Measurements from ENCODE around the gene FSTL4.

The FSTL4 gene

GRCh38 chr5:133316346-133317343 is 295.7 kb downstream of the FSTL4 start:
- Histone ChIP-seq H3K27ac (ENCODE audit: low read length) (no peak overlapping the region), H3K36me3 (ENCODE audit: control insufficient read depth, insufficient read depth, low read length) (no peaks in the 10 kb centered on the region), H3K9me3 (ENCODE audit: control insufficient read depth, insufficient read depth, low read length) (no peaks in the 10 kb centered on the region), H3K27me3 (ENCODE audit: control insufficient read depth, insufficient read depth, low read length) (no peaks in the 10 kb centered on the region), H3K4me1 (ENCODE audit: control insufficient read depth, insufficient read depth, low read length) (peaks cover 4% of the 10 kb centered on the region; the same call in 1 of the 2 replicates), H3K4me3 (ENCODE audit: low read length) (no peak overlapping the region)
- WGBS (ENCODE audit: insufficient coverage, insufficient read length) = no CpG with 5 or more reads among the region's 22 CpGs
- DNase-seq (ENCODE audit: low read depth, low spot score) = peak; percentile 37

DNA sequence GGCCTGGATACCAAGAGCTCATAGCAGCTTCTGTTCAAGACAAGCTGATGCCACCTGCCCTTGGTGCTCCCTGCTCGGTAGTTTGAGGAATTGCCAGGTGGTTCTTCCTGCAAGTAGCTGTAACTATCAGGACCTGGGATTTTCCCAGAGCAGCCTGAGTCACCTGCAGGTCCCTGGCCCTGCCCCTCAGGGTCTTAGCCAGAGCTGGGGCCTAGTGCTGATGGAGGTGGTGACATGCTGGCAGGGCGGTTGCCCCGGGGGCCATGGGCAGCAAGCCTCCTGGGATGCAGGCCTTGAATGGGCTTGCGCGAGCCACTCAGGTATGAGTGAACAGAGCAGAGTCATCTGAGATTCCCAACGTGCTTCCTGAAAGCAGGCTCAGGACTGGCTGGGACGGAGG is 298.3 kb downstream of the FSTL4 start:
- WGBS (ENCODE audit: insufficient coverage, insufficient read length) = no CpG with 5 or more reads among the region's 7 CpGs
- DNase-seq (ENCODE audit: low read depth, low spot score) = no peak
- Histone ChIP-seq H3K4me3 (ENCODE audit: low read length) (no peak overlapping the region), H3K4me1 (ENCODE audit: control insufficient read depth, insufficient read depth, low read length) (no peaks in the 10 kb centered on the region), H3K9me3 (ENCODE audit: control insufficient read depth, insufficient read depth, low read length) (no peaks in the 10 kb centered on the region), H3K36me3 (ENCODE audit: control insufficient read depth, insufficient read depth, low read length) (no peaks in the 10 kb centered on the region), H3K27me3 (ENCODE audit: control insufficient read depth, insufficient read depth, low read length) (no peaks in the 10 kb centered on the region), H3K27ac (ENCODE audit: low read length) (no peak overlapping the region)

DNA sequence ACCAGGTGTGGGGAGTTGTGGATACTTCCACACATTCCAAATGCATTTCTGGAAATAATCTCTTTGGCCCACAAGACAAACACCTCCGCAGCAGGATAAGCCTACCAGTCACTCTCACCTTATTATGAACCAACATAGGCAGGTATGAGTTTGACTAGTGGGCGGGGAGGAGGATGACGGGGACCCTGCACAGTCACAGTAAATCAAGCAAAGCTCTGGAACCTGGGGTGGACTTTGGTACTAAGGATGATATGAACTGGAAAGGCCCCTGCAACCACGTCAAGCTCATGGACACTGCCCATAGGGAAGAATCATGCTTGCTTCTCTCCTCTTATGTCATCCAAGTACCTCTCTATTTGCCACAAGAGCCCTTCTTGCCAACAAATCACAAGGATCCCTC is 301.2 kb downstream of the FSTL4 start:
- WGBS (ENCODE audit: insufficient coverage, insufficient read length) = no CpG with 5 or more reads among the region's 4 CpGs
- no peak for DNase-seq (ENCODE audit: low read depth, low spot score)
- H3K27ac ChIP-seq (ENCODE audit: low read length) = no peak overlapping the region
- H3K27me3 ChIP-seq (ENCODE audit: control insufficient read depth, insufficient read depth, low read length) = no peaks in the 10 kb centered on the region
- no peaks in the 10 kb centered on the region for H3K36me3 ChIP-seq (ENCODE audit: control insufficient read depth, insufficient read depth, low read length)
- H3K9me3 ChIP-seq (ENCODE audit: control insufficient read depth, insufficient read depth, low read length) = no peaks in the 10 kb centered on the region
- no peaks in the 10 kb centered on the region for H3K4me1 ChIP-seq (ENCODE audit: control insufficient read depth, insufficient read depth, low read length)
- no peak overlapping the region for H3K4me3 ChIP-seq (ENCODE audit: low read length)

- Histone ChIP-seq H3K9me3 (ENCODE audit: control insufficient read depth, insufficient read depth, low read length) (no peaks in the 10 kb centered on the region), H3K27ac (ENCODE audit: low read length) (no peak overlapping the region), H3K36me3 (ENCODE audit: control insufficient read depth, insufficient read depth, low read length) (no peaks in the 10 kb centered on the region), H3K27me3 (ENCODE audit: control insufficient read depth, insufficient read depth, low read length) (no peaks in the 10 kb centered on the region), H3K4me3 (ENCODE audit: low read length) (no peak overlapping the region), H3K4me1 (ENCODE audit: control insufficient read depth, insufficient read depth, low read length) (no peaks in the 10 kb centered on the region)
- no peak for DNase-seq (ENCODE audit: low read depth, low spot score)
- WGBS (ENCODE audit: insufficient coverage, insufficient read length) = no CpG with 5 or more reads among the region's 7 CpGs
Measured at GRCh38 chr5:133309984-133310621, 302.2 kb downstream of the FSTL4 start.

DNA sequence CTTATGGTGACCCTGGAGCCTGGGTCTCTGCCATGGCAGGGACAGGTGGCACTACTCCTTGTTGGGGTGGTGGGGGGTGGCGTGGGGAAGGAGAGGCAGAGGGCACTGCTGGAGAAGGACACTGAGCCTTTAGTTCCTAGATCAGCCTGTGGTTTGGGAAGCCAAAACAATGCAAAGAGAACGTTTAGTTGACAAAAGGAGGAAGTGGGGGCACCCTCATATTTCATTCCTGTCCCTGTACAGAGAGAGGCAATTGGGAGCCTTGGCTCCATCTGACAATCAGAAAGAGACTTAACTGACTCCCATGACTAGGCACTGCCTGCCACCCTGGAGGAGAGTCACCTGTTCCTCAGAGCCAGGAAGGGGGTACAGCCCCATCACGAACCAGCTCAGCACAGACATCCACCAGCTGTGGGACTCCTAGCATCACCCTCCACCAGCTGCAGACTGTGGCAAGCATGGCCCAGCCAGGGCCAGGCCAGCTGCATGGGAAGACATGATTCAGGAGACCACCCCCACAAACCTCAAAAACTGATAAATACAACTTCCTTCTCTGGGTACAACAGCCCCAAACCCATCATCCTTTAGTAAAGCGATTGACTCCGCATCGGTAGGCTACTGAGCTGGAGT is 303.1 kb downstream of the FSTL4 start:
- DNase-seq (ENCODE audit: low read depth, low spot score) = no peak
- Histone ChIP-seq H3K36me3 (ENCODE audit: control insufficient read depth, insufficient read depth, low read length) (no peaks in the 10 kb centered on the region), H3K4me3 (ENCODE audit: low read length) (no peak overlapping the region), H3K27ac (ENCODE audit: low read length) (no peak overlapping the region), H3K27me3 (ENCODE audit: control insufficient read depth, insufficient read depth, low read length) (no peaks in the 10 kb centered on the region), H3K4me1 (ENCODE audit: control insufficient read depth, insufficient read depth, low read length) (no peaks in the 10 kb centered on the region), H3K9me3 (ENCODE audit: control insufficient read depth, insufficient read depth, low read length) (no peaks in the 10 kb centered on the region)
- WGBS (ENCODE audit: insufficient coverage, insufficient read length) = no CpG with 5 or more reads among the region's 6 CpGs

DNA sequence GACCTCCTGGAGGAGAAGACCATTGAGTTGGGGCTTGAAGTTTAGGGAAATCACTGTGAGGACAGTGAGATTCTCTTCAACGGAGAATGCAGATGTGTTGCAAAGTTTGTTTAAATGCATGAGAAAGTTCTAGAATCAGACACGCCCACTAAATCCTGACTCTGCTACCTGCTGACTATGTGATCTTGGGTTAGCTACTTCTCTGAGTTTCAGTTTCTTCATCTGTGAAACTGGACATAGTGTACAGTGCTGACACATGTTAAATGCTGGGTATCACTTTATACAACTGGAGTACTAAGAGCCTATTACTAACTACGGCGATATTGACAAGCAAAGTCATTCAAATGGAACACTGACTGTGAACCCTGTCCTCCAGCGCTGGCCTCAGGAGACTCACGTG is 305.1 kb downstream of the FSTL4 start:
- H3K4me3 ChIP-seq (ENCODE audit: low read length) = no peak overlapping the region
- H3K4me1 ChIP-seq (ENCODE audit: control insufficient read depth, insufficient read depth, low read length) = no peaks in the 10 kb centered on the region
- H3K36me3 ChIP-seq (ENCODE audit: control insufficient read depth, insufficient read depth, low read length) = no peaks in the 10 kb centered on the region
- H3K9me3 ChIP-seq (ENCODE audit: control insufficient read depth, insufficient read depth, low read length) = no peaks in the 10 kb centered on the region
- H3K27ac ChIP-seq (ENCODE audit: low read length) = no peak overlapping the region
- H3K27me3 ChIP-seq (ENCODE audit: control insufficient read depth, insufficient read depth, low read length) = no peaks in the 10 kb centered on the region
- no peak for DNase-seq (ENCODE audit: low read depth, low spot score)
- no CpG with 5 or more reads among the region's 6 CpGs for WGBS (ENCODE audit: insufficient coverage, insufficient read length)

DNA sequence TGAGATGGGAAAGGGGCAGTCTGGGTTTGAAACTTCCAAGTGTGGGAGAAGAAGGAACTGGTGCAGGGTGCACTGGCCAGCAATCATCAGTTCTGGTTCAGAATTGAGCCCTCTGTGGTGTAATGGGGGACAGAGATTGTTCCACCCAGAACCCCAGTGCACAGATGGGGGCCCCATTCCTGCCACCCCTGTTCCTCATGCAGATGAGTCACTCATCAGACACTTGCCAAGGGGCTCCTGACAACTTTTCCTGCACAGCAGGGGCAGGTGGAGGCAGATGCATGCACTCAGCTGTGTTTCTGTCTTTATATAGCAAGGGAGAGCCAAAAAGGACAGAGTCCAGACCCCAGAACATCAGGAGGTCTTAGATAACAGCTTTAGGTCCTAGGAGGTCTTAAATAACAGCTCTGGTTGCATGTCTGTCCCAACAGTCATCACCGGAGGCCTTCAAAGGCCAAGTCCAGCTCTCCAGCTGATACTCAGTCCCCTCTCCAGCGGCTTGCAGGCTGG is 307.6 kb downstream of the FSTL4 start:
- Histone ChIP-seq H3K27me3 (ENCODE audit: control insufficient read depth, insufficient read depth, low read length) (no peaks in the 10 kb centered on the region), H3K4me1 (ENCODE audit: control insufficient read depth, insufficient read depth, low read length) (no peaks in the 10 kb centered on the region), H3K4me3 (ENCODE audit: low read length) (no peak overlapping the region), H3K9me3 (ENCODE audit: control insufficient read depth, insufficient read depth, low read length) (no peaks in the 10 kb centered on the region), H3K36me3 (ENCODE audit: control insufficient read depth, insufficient read depth, low read length) (no peaks in the 10 kb centered on the region), H3K27ac (ENCODE audit: low read length) (no peak overlapping the region)
- no peak for DNase-seq (ENCODE audit: low read depth, low spot score)
- WGBS (ENCODE audit: insufficient coverage, insufficient read length) = no CpG with 5 or more reads among the region's 2 CpGs

DNA sequence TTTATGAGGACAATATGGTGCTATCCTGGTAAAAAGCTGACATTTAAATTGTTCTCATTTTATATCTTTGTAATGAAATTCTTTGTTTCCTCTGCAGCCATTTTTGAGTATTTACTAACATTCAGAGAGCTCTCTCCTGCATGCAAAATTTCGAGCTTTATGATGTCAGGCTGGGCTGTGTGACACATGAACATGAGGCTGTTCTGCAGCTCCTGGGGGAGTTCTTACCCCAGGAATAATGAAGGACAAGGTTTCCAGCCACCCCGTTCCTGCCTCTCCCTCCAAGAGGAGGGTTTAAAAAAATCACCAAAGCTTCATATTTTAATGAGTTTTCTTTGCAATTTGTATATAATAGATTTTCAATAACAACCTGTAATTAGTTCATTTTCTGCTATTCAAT is 308.2 kb downstream of the FSTL4 start:
- Histone ChIP-seq H3K4me1 (ENCODE audit: control insufficient read depth, insufficient read depth, low read length) (no peaks in the 10 kb centered on the region; the same call in 1 of the 2 replicates), H3K27ac (ENCODE audit: low read length) (no peak overlapping the region), H3K27me3 (ENCODE audit: control insufficient read depth, insufficient read depth, low read length) (no peaks in the 10 kb centered on the region), H3K9me3 (ENCODE audit: control insufficient read depth, insufficient read depth, low read length) (no peaks in the 10 kb centered on the region), H3K36me3 (ENCODE audit: control insufficient read depth, insufficient read depth, low read length) (no peaks in the 10 kb centered on the region), H3K4me3 (ENCODE audit: low read length) (no peak overlapping the region)
- DNase-seq (ENCODE audit: low read depth, low spot score) = no peak
- no CpG with 5 or more reads among the region's 2 CpGs for WGBS (ENCODE audit: insufficient coverage, insufficient read length)

- no peaks in the 10 kb centered on the region; the same call in 1 of the 2 replicates for H3K4me1 ChIP-seq (ENCODE audit: control insufficient read depth, insufficient read depth, low read length)
- no CpG with 5 or more reads among the region's 2 CpGs for WGBS (ENCODE audit: insufficient coverage, insufficient read length)
- no peaks in the 10 kb centered on the region for H3K9me3 ChIP-seq (ENCODE audit: control insufficient read depth, insufficient read depth, low read length)
- no peaks in the 10 kb centered on the region for H3K36me3 ChIP-seq (ENCODE audit: control insufficient read depth, insufficient read depth, low read length)
- no peak overlapping the region for H3K27ac ChIP-seq (ENCODE audit: low read length)
- no peak overlapping the region for H3K4me3 ChIP-seq (ENCODE audit: low read length)
- no peak for DNase-seq (ENCODE audit: low read depth, low spot score)
- no peaks in the 10 kb centered on the region for H3K27me3 ChIP-seq (ENCODE audit: control insufficient read depth, insufficient read depth, low read length)
Measured at GRCh38 chr5:133303298-133303697, 309.0 kb downstream of the FSTL4 start.

- H3K4me1 ChIP-seq (ENCODE audit: control insufficient read depth, insufficient read depth, low read length) = no peaks in the 10 kb centered on the region; the same call in 1 of the 2 replicates
- H3K27me3 ChIP-seq (ENCODE audit: control insufficient read depth, insufficient read depth, low read length) = no peaks in the 10 kb centered on the region
- no peak overlapping the region for H3K27ac ChIP-seq (ENCODE audit: low read length)
- H3K36me3 ChIP-seq (ENCODE audit: control insufficient read depth, insufficient read depth, low read length) = no peaks in the 10 kb centered on the region
- no peaks in the 10 kb centered on the region for H3K9me3 ChIP-seq (ENCODE audit: control insufficient read depth, insufficient read depth, low read length)
- H3K4me3 ChIP-seq (ENCODE audit: low read length) = no peak overlapping the region
- WGBS (ENCODE audit: insufficient coverage, insufficient read length) = no CpG with 5 or more reads among the region's 3 CpGs
- DNase-seq (ENCODE audit: low read depth, low spot score) = no peak
Measured at GRCh38 chr5:133299728-133300127, 312.6 kb downstream of the FSTL4 start.
